ENCODE data around the gene AP1G2. TPM values are rescaled to one million over a fixed set of nuclear protein-coding genes. Genes with fewer than 3 reads are reported as not detected.

The AP1G2 gene
- total RNA-seq, 1 donor from 2014 or later, result 373 TPM

DNA sequence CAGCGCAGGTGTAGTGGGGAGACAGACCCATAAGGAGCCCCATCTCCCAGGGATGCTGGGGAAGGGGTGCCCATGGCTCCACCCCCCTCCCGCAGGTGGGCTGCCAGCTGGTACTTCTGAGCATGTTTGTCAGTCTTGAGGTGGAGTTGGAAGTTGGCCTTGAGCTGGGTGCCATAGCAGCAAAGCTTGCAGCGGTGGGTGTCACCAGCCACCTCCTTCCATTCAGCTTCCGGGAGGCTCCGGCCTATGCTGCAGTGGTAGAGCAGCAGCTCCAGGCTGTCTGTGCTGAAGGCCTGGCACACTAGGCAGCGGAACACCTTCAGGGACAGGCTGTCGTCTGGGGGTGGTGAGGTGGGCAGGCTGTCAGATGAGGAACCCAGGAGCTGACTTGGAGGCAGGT is 34.9 kb downstream of the AP1G2 start:
- intact Hi-C loops (cut with micrococcal nuclease), result no loop called here
- ChIA-PET POLR2A (no interaction called here), CTCF (no interaction called here)
- Mint-ChIP-seq H3K4me1 (no peaks in the 10 kb centered on the region), H3K9me3 (no peaks in the 10 kb centered on the region), H3K27me3 (no peaks in the 10 kb centered on the region), H3K27ac (no peak overlapping the region), H3K36me3 (ENCODE audit: low read depth) (no peaks in the 10 kb centered on the region), H3K4me3 (no peak overlapping the region)
- DNase-seq (no peak), ATAC-seq (ENCODE audit: low read depth) (no peak)
- TF ChIP-seq, protein P1, sequence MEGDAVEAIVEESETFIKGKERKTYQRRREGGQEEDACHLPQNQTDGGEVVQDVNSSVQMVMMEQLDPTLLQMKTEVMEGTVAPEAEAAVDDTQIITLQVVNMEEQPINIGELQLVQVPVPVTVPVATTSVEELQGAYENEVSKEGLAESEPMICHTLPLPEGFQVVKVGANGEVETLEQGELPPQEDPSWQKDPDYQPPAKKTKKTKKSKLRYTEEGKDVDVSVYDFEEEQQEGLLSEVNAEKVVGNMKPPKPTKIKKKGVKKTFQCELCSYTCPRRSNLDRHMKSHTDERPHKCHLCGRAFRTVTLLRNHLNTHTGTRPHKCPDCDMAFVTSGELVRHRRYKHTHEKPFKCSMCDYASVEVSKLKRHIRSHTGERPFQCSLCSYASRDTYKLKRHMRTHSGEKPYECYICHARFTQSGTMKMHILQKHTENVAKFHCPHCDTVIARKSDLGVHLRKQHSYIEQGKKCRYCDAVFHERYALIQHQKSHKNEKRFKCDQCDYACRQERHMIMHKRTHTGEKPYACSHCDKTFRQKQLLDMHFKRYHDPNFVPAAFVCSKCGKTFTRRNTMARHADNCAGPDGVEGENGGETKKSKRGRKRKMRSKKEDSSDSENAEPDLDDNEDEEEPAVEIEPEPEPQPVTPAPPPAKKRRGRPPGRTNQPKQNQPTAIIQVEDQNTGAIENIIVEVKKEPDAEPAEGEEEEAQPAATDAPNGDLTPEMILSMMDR (IDR thresholded peaks at IDR 0.05), result no peak

DNA sequence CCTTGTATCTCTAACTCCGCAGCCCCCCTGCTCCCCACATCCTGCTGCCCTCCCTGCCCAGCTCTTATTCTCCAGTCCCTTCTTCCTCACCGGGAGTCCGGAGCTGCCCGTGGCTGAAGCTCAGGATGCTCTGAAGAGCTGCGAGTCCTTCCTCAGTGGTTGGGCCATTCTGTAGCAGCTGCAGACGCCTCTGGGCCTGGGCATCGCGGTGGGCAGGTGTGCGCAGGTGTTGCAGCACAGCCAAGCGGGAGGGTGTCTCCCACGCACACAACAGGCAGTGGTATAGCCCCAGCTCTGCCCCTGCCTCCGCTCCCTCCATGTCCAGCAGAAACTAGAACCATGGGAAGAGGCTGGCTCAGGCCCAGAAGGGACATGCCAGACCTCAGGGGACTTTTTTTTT is 36.2 kb downstream of the AP1G2 start:
- DNase-seq (no peak), ATAC-seq (ENCODE audit: low read depth) (no peak)
- Mint-ChIP-seq H3K36me3 (ENCODE audit: low read depth) (no peaks in the 10 kb centered on the region), H3K4me3 (no peak overlapping the region), H3K27me3 (no peaks in the 10 kb centered on the region), H3K9me3 (no peaks in the 10 kb centered on the region), H3K4me1 (no peaks in the 10 kb centered on the region), H3K27ac (no peak overlapping the region)
- CTCF ChIA-PET, result no interaction called here
- POLR2A ChIA-PET, result no interaction called here
- TF ChIP-seq, protein P1 (IDR thresholded peaks at IDR 0.05), result no peak
- intact Hi-C loops (cut with micrococcal nuclease), result no loop called here

DNA sequence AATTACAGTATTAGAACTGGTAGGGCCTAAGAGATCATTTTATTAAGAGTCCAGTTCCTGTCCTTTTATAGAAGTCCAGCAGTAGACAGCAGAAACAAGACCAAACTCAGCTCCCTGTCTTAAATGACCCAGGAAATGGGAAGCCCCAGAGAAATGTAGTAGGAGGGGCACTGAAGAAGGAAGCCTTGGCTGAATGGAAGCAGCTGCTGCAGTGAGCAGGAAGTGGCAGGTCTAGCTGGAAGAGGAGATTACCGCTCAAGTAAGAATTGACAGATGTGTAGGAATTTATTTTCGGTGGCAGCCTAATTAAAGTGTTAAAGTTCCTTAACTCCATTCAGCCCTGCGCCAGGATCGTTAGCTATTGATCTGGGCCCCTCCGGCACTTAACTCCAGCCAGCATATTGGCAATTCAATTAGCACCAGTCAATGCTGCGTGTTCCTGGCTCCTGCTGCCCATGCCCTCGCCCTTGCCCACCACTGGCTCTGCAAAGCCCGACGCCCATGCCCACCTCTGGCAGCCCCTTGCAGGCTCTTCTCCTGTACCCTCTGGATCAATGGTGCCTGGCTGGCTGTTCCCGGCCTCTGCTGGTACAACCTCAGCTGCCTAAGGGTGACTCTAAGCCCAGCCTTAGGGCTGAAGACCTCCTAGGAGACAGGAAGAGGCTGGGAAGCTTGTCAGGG is 37.1 kb downstream of the AP1G2 start:
- no peaks in the 10 kb centered on the region for H3K4me1 Mint-ChIP-seq
- TF ChIP-seq, protein P1 (IDR thresholded peaks at IDR 0.05), result no peak
- ChIA-PET CTCF (interaction anchor here (1.5 kb wide), 1 partner anchor 11 kb away, joined by 4 read pairs; no protein-coding TSS in a partner anchor), POLR2A (no interaction called here)
- intact Hi-C loops (cut with micrococcal nuclease), result no loop called here
- no peaks in the 10 kb centered on the region for H3K9me3 Mint-ChIP-seq
- H3K27ac Mint-ChIP-seq, result no peak overlapping the region
- H3K27me3 Mint-ChIP-seq, result no peaks in the 10 kb centered on the region
- no peak overlapping the region for H3K4me3 Mint-ChIP-seq
- H3K36me3 Mint-ChIP-seq (ENCODE audit: low read depth), result no peaks in the 10 kb centered on the region
- no peak for ATAC-seq (ENCODE audit: low read depth)
- DNase-seq, result no peak

DNA sequence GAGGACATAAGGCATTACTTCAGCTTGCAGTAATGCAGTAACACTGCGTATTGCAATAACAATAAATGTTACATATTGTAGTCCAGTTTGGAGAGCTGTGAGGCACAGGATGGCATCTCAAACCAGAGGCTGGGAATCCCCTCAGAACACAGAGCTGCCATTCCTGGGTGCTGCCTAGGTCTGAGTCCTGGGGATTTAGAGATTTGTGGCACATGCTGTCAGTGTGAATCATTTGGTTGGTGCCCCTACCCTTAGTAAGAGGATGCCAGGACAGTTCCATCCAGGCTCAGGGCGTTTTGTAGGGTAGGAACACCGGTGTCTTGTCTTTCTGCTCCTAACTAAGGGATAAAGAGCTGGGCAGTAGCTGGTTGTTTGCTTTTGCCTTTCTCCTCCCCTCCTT is 38.6 kb downstream of the AP1G2 start:
- Mint-ChIP-seq H3K36me3 (ENCODE audit: low read depth) (no peaks in the 10 kb centered on the region), H3K9me3 (no peaks in the 10 kb centered on the region), H3K4me1 (no peaks in the 10 kb centered on the region), H3K27ac (no peak overlapping the region), H3K4me3 (no peak overlapping the region), H3K27me3 (no peaks in the 10 kb centered on the region)
- TF ChIP-seq, protein P1 (IDR thresholded peaks at IDR 0.05), result no peak
- ChIA-PET POLR2A (no interaction called here), CTCF (interaction anchor here (1.5 kb wide), 1 partner anchor 12 kb away, joined by 4 read pairs; no protein-coding TSS in a partner anchor)
- ATAC-seq (ENCODE audit: low read depth), result no peak
- intact Hi-C loops (cut with micrococcal nuclease), result no loop called here
- no peak for DNase-seq

DNA sequence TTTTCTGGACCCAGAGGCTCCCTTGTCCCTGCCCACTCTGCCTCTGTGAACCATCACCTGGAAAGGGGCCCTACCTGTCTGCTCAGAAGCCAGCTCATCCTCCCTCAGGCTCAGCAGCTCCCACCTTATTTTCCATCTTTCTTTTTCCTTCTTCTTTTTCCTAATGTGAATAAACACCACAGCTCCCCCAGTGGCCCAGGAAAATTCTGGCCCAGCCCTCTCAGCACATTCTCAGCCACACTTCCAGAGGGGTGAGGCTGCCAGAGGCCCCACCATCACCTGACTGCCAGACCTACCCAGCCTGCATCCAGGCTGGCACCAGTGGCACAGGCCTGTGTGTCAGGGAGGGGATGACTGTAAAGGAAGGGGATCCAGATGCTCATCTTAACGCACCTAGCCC is 39.0 kb downstream of the AP1G2 start:
- no peak overlapping the region for H3K27ac Mint-ChIP-seq

More for the DNA sequence above, 39.0 kb downstream of the AP1G2 start:
- intact Hi-C loops (cut with micrococcal nuclease), result no loop called here
- TF ChIP-seq, protein P1 (IDR thresholded peaks at IDR 0.05), result no peak
- H3K36me3 Mint-ChIP-seq (ENCODE audit: low read depth), result no peaks in the 10 kb centered on the region
- CTCF ChIA-PET, result no interaction called here
- ATAC-seq (ENCODE audit: low read depth) (no peak), DNase-seq (no peak)
- H3K9me3 Mint-ChIP-seq, result no peaks in the 10 kb centered on the region
- POLR2A ChIA-PET, result no interaction called here
- H3K27me3 Mint-ChIP-seq, result no peaks in the 10 kb centered on the region
- H3K4me1 Mint-ChIP-seq, result no peaks in the 10 kb centered on the region
- H3K4me3 Mint-ChIP-seq, result no peak overlapping the region
